CD4-positive, CD25-positive, alpha-beta regulatory T cell (primary cell): ENCODE data around the gene SMIM22. TPM values are rescaled to one million over a fixed set of nuclear protein-coding genes. Genes with fewer than 3 reads are reported as not detected.
A peak's percentile ranks its signal among the peaks of the same experiment; 100 is the strongest.

Experiments used
- ATAC-seq, 2 donors: fragments of 150-1000 bp; cut with Tn5 transposase; one replicate each; pipeline ENCODE4 v1.10.0; 2021; ENCODE audit warnings: low read depth in 2 of 2, moderate number of reproducible peaks in 2 of 2, moderate library complexity in 1 of 2
- DNase-seq, 3 donors: peaks; one replicate each; pipeline versions ENCODE4 v3.0.0 to v3.0.0-alpha.2; 2012 to 2022; ENCODE audit warnings: mixed read lengths in 1 of 3
- H3K27ac ChIP-seq: one replicate; pipeline ENCODE4 v1.7.0; 2013; ENCODE audit warnings: mild to moderate bottlenecking, low read length; ENCODE audit not compliant: insufficient read depth, poor library complexity, severe bottlenecking
- H3K27me3 ChIP-seq: one replicate; pipeline ENCODE4 v1.7.0; 2013; ENCODE audit warnings: low read length; ENCODE audit not compliant: control insufficient read depth, insufficient read depth
- H3K36me3 ChIP-seq: one replicate; pipeline ENCODE4 v1.7.0; 2013; ENCODE audit warnings: mild to moderate bottlenecking, low read length, moderate library complexity; ENCODE audit not compliant: control insufficient read depth, insufficient read depth
- H3K4me1 ChIP-seq: 2 replicates; pipeline ENCODE4 v1.7.0; 2013; ENCODE audit warnings: mild to moderate bottlenecking, low read length; ENCODE audit not compliant: insufficient read depth, control insufficient read depth, poor library complexity, severe bottlenecking
- H3K4me3 ChIP-seq: one replicate; pipeline ENCODE4 v1.7.0; 2013; ENCODE audit warnings: low read depth, mild to moderate bottlenecking, low read length, moderate library complexity
- H3K9me3 ChIP-seq, 2 experiments: 1 replicate in 1 of 2; 2 replicates in 1 of 2; pipeline ENCODE4 v1.7.0; 2013; ENCODE audit warnings: low read length in 2 of 2, mild to moderate bottlenecking in 1 of 2, moderate library complexity in 1 of 2; ENCODE audit not compliant: control insufficient read depth in 2 of 2
- H3K27ac Mint-ChIP-seq, 3 donors: one replicate each; pipeline ENCODE4 v1.8.0; 2020 to 2022; ENCODE audit warnings: mild to moderate bottlenecking in 3 of 3, mixed read lengths in 3 of 3, moderate library complexity in 2 of 3
- H3K27me3 Mint-ChIP-seq: one replicate; pipeline ENCODE4 v1.8.0; 2022; ENCODE audit warnings: mild to moderate bottlenecking, mixed read lengths
- H3K36me3 Mint-ChIP-seq: one replicate; pipeline ENCODE4 v1.8.0; 2020; ENCODE audit warnings: mixed read lengths
- H3K4me1 Mint-ChIP-seq, 4 donors: one replicate each; pipeline ENCODE4 v1.8.0; 2020 to 2022; ENCODE audit warnings: mixed read lengths in 4 of 4, mild to moderate bottlenecking in 1 of 4
- H3K4me3 Mint-ChIP-seq, 4 donors: one replicate each; pipeline ENCODE4 v1.8.0; 2020 to 2022; ENCODE audit warnings: mild to moderate bottlenecking in 4 of 4, mixed read lengths in 4 of 4, moderate library complexity in 3 of 4
- H3K9me3 Mint-ChIP-seq, 7 donors: one replicate each; pipeline ENCODE4 v1.8.0; 2020 to 2022; ENCODE audit warnings: mixed read lengths in 7 of 7, mild to moderate bottlenecking in 3 of 7, moderate library complexity in 2 of 7
- polyA plus RNA-seq, 4 donors: library from polyadenylated mRNA; unstranded; fragments of 300-500 nt; fragmentation: Illumina TruSeq; gene quantifications; one replicate each; pipeline ENCODE4 v1.2.3, GENCODE V29; 2021
- total RNA-seq: library from RNA; stranded (reverse); gene quantifications from one replicate; pipeline ENCODE4 v1.2.3, GENCODE V29; 2022

SMIM22 gene
- total and polyA plus RNA-seq, 5 donors from 2014 or later, result not detected

DNA sequence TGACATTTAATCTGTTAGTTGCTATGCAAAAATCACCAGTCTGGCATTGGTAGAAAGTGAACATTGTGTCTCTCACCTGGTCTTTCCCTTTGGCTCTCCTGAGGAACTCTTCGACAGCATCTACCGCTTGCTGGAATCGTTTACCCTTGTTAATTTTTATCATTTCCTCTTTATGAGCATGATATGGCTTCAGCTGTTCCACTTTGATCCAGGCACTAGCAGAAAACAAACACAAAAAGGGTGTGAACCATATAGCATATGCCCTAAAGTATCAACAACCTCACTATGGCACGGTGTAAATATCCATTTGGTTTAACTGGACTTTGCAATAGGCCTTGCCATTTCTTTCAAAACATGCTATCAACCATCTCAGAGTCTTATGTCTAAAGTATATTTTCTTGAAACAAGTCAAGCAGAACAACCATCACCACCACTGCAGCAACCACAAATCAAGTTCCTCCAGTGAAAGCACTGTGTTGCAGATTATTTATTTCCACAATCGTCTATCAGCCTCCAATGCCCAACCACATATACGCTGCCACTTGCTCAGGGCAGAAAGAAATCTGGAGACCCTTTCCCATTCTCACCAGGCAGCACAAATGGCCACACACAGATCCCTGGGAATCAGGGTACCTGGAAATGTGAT lies 37.7 kb downstream of the SMIM22 start:
- H3K36me3 Mint-ChIP-seq, result peaks cover 39% of the 10 kb centered on the region
- no peak for DNase-seq
- ATAC-seq, result no peak
- no peak overlapping the region for H3K4me3 Mint-ChIP-seq
- peaks cover 64% of the 10 kb centered on the region for H3K36me3 ChIP-seq
- no peaks in the 10 kb centered on the region for H3K4me1 ChIP-seq
- H3K27ac ChIP-seq, result no peak overlapping the region
- H3K27ac Mint-ChIP-seq, result peak overlapping the region in 1 of 3 donors; percentile 57
- H3K4me3 ChIP-seq, result no peak overlapping the region
- H3K9me3 Mint-ChIP-seq, result no peaks in the 10 kb centered on the region
- H3K4me1 Mint-ChIP-seq, result peaks cover 0 to 20% (median 13%) of the 10 kb centered on the region in 4 donors
- H3K9me3 ChIP-seq, result no peaks in the 10 kb centered on the region
- H3K27me3 ChIP-seq, result no peaks in the 10 kb centered on the region
- no peaks in the 10 kb centered on the region for H3K27me3 Mint-ChIP-seq

DNA sequence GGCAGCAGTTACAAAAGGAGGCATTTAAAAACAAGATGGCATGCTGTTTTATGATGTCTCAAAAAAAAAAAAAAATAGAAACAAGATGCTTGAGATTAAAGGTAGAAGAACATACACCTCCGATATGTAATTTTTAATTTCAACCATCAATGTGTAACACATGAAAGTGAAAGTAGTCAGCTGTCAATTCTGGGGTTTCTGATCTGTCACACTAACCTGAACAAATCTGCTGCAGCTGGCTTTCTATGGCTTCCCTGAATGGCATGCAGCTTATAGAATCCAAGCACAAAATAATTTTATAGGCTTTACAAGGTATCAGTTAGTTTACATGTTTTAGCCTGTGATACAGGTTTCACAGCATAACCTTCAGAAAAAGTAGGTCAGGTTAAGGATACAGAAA lies 38.4 kb downstream of the SMIM22 start:
- Mint-ChIP-seq H3K36me3 (peaks cover 45% of the 10 kb centered on the region), H3K9me3 (no peaks in the 10 kb centered on the region), H3K4me3 (no peak overlapping the region), H3K27me3 (no peaks in the 10 kb centered on the region), H3K27ac (no peak overlapping the region), H3K4me1 (peaks cover 0 to 21% (median 14%) of the 10 kb centered on the region in 4 donors)
- H3K4me3 ChIP-seq, result peak overlapping the region; percentile 15
- H3K36me3 ChIP-seq, result peaks cover 64% of the 10 kb centered on the region
- no peaks in the 10 kb centered on the region for H3K4me1 ChIP-seq
- no peak overlapping the region for H3K27ac ChIP-seq
- no peaks in the 10 kb centered on the region for H3K27me3 ChIP-seq
- no peaks in the 10 kb centered on the region for H3K9me3 ChIP-seq
- DNase-seq, result peak in 1 of 3 donors; percentile 29
- no peak for ATAC-seq

DNA sequence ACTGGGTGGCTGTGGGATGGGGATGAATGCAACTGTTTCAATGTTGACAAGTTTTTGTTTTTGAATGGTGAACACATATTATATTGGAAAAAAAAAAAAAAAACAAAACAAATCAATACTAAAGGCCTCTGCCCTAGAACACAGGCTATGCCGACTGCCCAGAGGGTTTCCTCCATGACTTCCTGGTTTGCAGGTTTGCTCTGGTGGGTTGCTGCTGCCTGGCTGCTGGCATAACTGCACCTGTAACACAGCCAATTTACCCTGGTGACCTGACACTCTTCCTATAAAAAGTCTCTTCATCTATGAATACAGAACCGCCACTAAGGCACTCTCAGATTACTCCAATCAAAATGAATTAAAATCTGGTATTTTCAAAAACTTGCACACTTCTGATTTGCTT lies 41.6 kb downstream of the SMIM22 start:
- H3K36me3 ChIP-seq, result peaks cover 69% of the 10 kb centered on the region
- no peaks in the 10 kb centered on the region for H3K27me3 ChIP-seq
- ATAC-seq (no peak), DNase-seq (no peak)
- no peaks in the 10 kb centered on the region for H3K4me1 ChIP-seq
- peak overlapping the region in 1 of 4 donors; percentile 12 for H3K4me3 Mint-ChIP-seq
- no peak overlapping the region for H3K4me3 ChIP-seq
- H3K27ac ChIP-seq, result no peak overlapping the region
- H3K4me1 Mint-ChIP-seq, result peaks cover 0 to 26% (median 20%) of the 10 kb centered on the region in 4 donors
- no peak overlapping the region for H3K27ac Mint-ChIP-seq
- H3K9me3 Mint-ChIP-seq, result no peaks in the 10 kb centered on the region
- no peaks in the 10 kb centered on the region for H3K9me3 ChIP-seq
- H3K36me3 Mint-ChIP-seq, result peaks cover 43% of the 10 kb centered on the region
- H3K27me3 Mint-ChIP-seq, result no peaks in the 10 kb centered on the region

DNA sequence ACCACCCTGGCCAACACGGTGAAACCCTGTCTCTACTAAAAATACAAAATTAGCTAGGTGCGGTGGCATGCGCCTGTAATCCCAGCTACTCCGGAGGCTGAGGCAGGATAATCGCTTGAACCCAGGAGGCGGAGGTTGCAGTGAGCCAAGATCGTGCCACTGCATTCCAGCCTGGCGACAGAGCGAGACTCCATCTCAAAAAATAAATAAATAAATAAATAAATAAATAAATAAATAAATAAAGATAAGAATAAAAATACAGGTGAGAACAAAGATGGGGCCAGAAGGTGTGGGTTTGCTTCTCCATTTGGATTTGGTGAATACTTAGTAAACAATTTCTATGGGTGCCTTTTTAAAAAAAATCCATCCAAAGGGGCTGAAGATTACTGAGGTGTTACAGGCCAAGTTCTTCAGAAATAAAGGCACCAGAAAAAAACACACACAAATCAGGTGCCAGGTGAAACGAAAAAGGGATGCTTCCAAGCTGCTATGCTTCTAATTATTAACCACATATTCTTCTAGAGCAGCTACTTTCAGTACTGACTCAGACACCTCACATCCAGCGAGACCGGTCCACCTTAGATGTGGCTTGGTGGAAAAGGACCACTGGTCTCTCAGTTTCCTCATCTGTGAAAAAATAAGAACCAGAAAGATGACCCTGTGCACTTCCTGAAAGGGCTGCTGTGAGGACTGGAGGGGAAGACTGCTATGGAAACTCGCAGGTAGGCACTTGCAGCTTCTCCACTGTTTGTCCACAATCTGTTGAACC lies 42.7 kb downstream of the SMIM22 start:
- Histone ChIP-seq H3K4me1 (no peaks in the 10 kb centered on the region), H3K9me3 (no peaks in the 10 kb centered on the region), H3K27me3 (no peaks in the 10 kb centered on the region), H3K27ac (no peak overlapping the region), H3K4me3 (no peak overlapping the region), H3K36me3 (peaks cover 66% of the 10 kb centered on the region)
- H3K9me3 Mint-ChIP-seq, result no peaks in the 10 kb centered on the region
- DNase-seq (no peak), ATAC-seq (no peak)
- peaks cover 0 to 22% (median 17%) of the 10 kb centered on the region in 4 donors for H3K4me1 Mint-ChIP-seq
- no peak overlapping the region for H3K4me3 Mint-ChIP-seq
- H3K36me3 Mint-ChIP-seq, result peaks cover 31% of the 10 kb centered on the region
- peak overlapping the region in 1 of 3 donors; percentile 31 for H3K27ac Mint-ChIP-seq
- no peaks in the 10 kb centered on the region for H3K27me3 Mint-ChIP-seq

DNA sequence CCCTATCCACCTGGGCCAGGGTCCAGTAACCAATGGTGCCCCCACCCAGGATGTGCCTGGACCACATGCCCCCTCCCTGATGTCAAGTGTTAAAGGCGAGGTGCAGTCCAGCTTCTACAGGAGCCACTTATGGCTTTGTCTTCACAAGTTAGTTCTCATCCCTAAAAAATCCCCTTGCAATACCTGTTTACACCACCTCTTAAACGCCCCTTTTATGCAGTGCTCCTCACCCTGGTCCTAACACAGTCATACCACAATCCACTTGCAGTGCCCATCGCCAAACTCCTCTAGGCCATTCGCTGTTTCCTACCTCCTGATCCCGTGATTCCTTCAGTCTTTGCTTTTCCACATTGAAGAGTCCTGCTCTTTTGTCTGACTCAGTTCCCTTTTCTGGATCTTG lies 44.8 kb downstream of the SMIM22 start:
- H3K27me3 Mint-ChIP-seq, result no peaks in the 10 kb centered on the region
- H3K4me1 ChIP-seq, result no peaks in the 10 kb centered on the region
- H3K4me3 ChIP-seq, result no peak overlapping the region
- no peaks in the 10 kb centered on the region for H3K27me3 ChIP-seq
- ATAC-seq (no peak), DNase-seq (no peak)
- H3K4me1 Mint-ChIP-seq, result peaks cover 0 to 17% (median 13%) of the 10 kb centered on the region in 4 donors
- peak overlapping the region in 2 of 3 donors; percentile 17 to 74 for H3K27ac Mint-ChIP-seq
- no peak overlapping the region for H3K4me3 Mint-ChIP-seq
- H3K36me3 ChIP-seq, result peaks cover 76% of the 10 kb centered on the region
- peaks cover 38% of the 10 kb centered on the region for H3K36me3 Mint-ChIP-seq
- H3K9me3 ChIP-seq, result no peaks in the 10 kb centered on the region
- no peaks in the 10 kb centered on the region for H3K9me3 Mint-ChIP-seq
- H3K27ac ChIP-seq, result no peak overlapping the region

DNA sequence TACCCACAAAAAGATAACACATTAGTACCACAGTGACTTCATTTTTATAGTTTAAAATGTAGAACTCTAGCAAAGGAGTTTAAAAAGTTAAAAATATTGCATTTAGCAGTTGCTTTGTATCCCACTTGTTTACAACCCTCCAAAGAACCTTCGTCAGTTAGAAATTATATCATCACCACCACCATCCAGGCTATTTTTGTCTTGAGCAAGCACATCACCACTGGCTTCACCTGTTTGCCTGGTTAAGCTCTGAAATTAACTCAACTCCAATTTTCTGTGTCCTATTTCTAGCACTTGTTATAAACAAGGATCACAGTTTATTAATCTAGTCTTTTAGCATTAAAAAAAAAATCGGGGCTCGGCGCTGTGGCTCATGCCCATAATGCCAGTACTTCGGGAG lies 45.8 kb downstream of the SMIM22 start:
- H3K27ac Mint-ChIP-seq, result peak overlapping the region in 1 of 3 donors; percentile 33
- H3K27me3 Mint-ChIP-seq, result no peaks in the 10 kb centered on the region
- DNase-seq, result no peak
- no peak for ATAC-seq
- H3K9me3 Mint-ChIP-seq, result no peaks in the 10 kb centered on the region
- peak overlapping the region in 1 of 4 donors; percentile 44 for H3K4me3 Mint-ChIP-seq
- H3K27ac ChIP-seq, result no peak overlapping the region
- H3K36me3 Mint-ChIP-seq, result peaks cover 43% of the 10 kb centered on the region
- H3K4me1 Mint-ChIP-seq, result peaks cover 5 to 25% (median 21%) of the 10 kb centered on the region in 4 donors
- H3K4me3 ChIP-seq, result no peak overlapping the region
- peaks cover 74% of the 10 kb centered on the region for H3K36me3 ChIP-seq
- no peaks in the 10 kb centered on the region for H3K9me3 ChIP-seq
- peaks cover 8% of the 10 kb centered on the region for H3K4me1 ChIP-seq
- no peaks in the 10 kb centered on the region for H3K27me3 ChIP-seq
